ENCODE measurements around the gene RAD17.

GRCh38 chr5:69418554-69418953 lies 48.9 kb downstream of the RAD17 start:
- TF ChIP-seq POLR2AphosphoS5 (IDR thresholded peaks at IDR 0.05) (no peak), CTCF (IDR thresholded peaks at IDR 0.05) (no peak)

Data from stomach (tissue), 4 donors.